CD14-positive monocyte (primary cell): ENCODE measurements around the gene PLEKHA7. TPM values are rescaled to one million over a fixed set of nuclear protein-coding genes. Genes with fewer than 3 reads are reported as not detected.

Experiments
- DNase-seq, 3 donors: peaks; one replicate each; pipeline ENCODE4 v3.0.0-alpha.2; 2011 to 2022
- H2AFZ ChIP-seq: 2 replicates; pipeline ENCODE4 v1.6.0; 2012; ENCODE audit warnings: mild to moderate bottlenecking, low read depth, low read length, inconsistent platforms; ENCODE audit not compliant: insufficient read depth, poor library complexity, severe bottlenecking
- H3K27ac ChIP-seq, 2 donors: 1 replicate in 1 of 2; 2 replicates in 1 of 2; pipeline ENCODE4 v1.5.1; 2012 to 2013; ENCODE audit warnings: low read length in 2 of 2, control low read depth in 1 of 2, inconsistent platforms in 1 of 2, low read depth in 1 of 2, mild to moderate bottlenecking in 1 of 2
- H3K27me3 ChIP-seq, 2 donors: one replicate each; pipeline versions ENCODE4 v1.6.0 to v1.6.1; 2011 to 2013; ENCODE audit warnings: low read length in 2 of 2; ENCODE audit not compliant: control insufficient read depth in 2 of 2, insufficient read depth in 2 of 2
- H3K36me3 ChIP-seq, 2 donors: replicated peaks in 1 of 2; 1 replicate in 1 of 2; 2 replicates in 1 of 2; pipeline versions ENCODE4 v1.5.1 to v1.6.1; 2012 to 2013; ENCODE audit warnings: low read length in 2 of 2, control low read depth in 1 of 2, inconsistent platforms in 1 of 2, mild to moderate bottlenecking in 1 of 2; ENCODE audit not compliant: insufficient read depth in 2 of 2, control insufficient read depth in 1 of 2
- H3K4me1 ChIP-seq, 2 donors: 1 replicate in 1 of 2; 2 replicates in 1 of 2; pipeline versions ENCODE4 v1.5.1 to v1.6.1; 2012 to 2013; ENCODE audit warnings: low read length in 2 of 2, control low read depth in 1 of 2, inconsistent platforms in 1 of 2, mild to moderate bottlenecking in 1 of 2, moderate library complexity in 1 of 2; ENCODE audit not compliant: insufficient read depth in 2 of 2, control insufficient read depth in 1 of 2
- H3K4me2 ChIP-seq: replicated peaks from 2 replicates; pipeline ENCODE3; 2012; ENCODE audit warnings: low read length, moderate library complexity, mild to moderate bottlenecking; ENCODE audit not compliant: poor library complexity, severe bottlenecking; ENCODE audit errors: extremely low read depth
- H3K4me3 ChIP-seq, 3 experiments: fragments of 200-600 bp in 1 of 3; sonication (generic) in 1 of 3; replicated peaks in 1 of 3; 1 replicate in 2 of 3; 2 replicates in 1 of 3; pipeline ENCODE4 v1.5.1; 2011 to 2013; ENCODE audit warnings: low read length in 3 of 3, mild to moderate bottlenecking in 3 of 3, control low read depth in 2 of 3, low read depth in 2 of 3, inconsistent platforms in 1 of 3, moderate library complexity in 1 of 3
- H3K79me2 ChIP-seq: 2 replicates; pipeline ENCODE4 v1.6.0; 2012; ENCODE audit warnings: mild to moderate bottlenecking, control low read depth, inconsistent platforms, low read length, moderate library complexity; ENCODE audit not compliant: insufficient read depth
- H3K9ac ChIP-seq: 2 replicates; pipeline ENCODE4 v1.6.0; 2017; ENCODE audit warnings: low read length, mild to moderate bottlenecking; ENCODE audit not compliant: insufficient read depth, poor library complexity, severe bottlenecking
- H3K9me3 ChIP-seq, 2 donors: replicated peaks in 1 of 2; 1 replicate in 1 of 2; 2 replicates in 1 of 2; pipeline versions ENCODE4 v1.5.1 to v1.6.1; 2012 to 2013; ENCODE audit warnings: low read length in 2 of 2, control low read depth in 1 of 2; ENCODE audit not compliant: control insufficient read depth in 1 of 2, insufficient read depth in 1 of 2
- H4K20me1 ChIP-seq: 2 replicates; pipeline ENCODE4 v1.6.0; 2012; ENCODE audit warnings: mild to moderate bottlenecking, low read length, control low read depth, moderate library complexity; ENCODE audit not compliant: insufficient read depth
- H3K27ac Mint-ChIP-seq, 7 donors: one replicate each; pipeline ENCODE4 v1.8.0; 2020; ENCODE audit warnings: mild to moderate bottlenecking in 7 of 7, mixed read lengths in 7 of 7, moderate library complexity in 6 of 7, inconsistent platforms in 2 of 7
- H3K27me3 Mint-ChIP-seq, 3 donors: one replicate each; pipeline ENCODE4 v1.8.0; 2021 to 2022; ENCODE audit warnings: low read depth in 3 of 3, mild to moderate bottlenecking in 3 of 3, mixed read lengths in 3 of 3, moderate library complexity in 3 of 3, inconsistent platforms in 1 of 3
- H3K36me3 Mint-ChIP-seq, 2 donors: one replicate each; pipeline ENCODE4 v1.8.0; 2020; ENCODE audit warnings: mixed read lengths in 2 of 2, inconsistent platforms in 1 of 2, mild to moderate bottlenecking in 1 of 2
- H3K4me1 Mint-ChIP-seq: one replicate; pipeline ENCODE4 v1.8.0; 2020; ENCODE audit warnings: mild to moderate bottlenecking, mixed read lengths
- H3K4me3 Mint-ChIP-seq, 2 donors: one replicate each; pipeline ENCODE4 v1.8.0; 2020; ENCODE audit warnings: mild to moderate bottlenecking in 2 of 2, mixed read lengths in 2 of 2, moderate library complexity in 1 of 2
- H3K9me3 Mint-ChIP-seq, 7 donors: one replicate each; pipeline ENCODE4 v1.8.0; 2020 to 2022; ENCODE audit warnings: mixed read lengths in 7 of 7, mild to moderate bottlenecking in 6 of 7, moderate library complexity in 6 of 7, inconsistent platforms in 2 of 7
- CTCF ChIP-seq: fragments of 200-600 bp; IDR thresholded peaks from one replicate; pipeline ENCODE4 v1.8.0; 2022; ENCODE audit warnings: antibody characterized with exemption, mild to moderate bottlenecking
- WGBS: methylation state at CpG from one replicate; pipeline ENCODE4 v1.1.5; 2013; ENCODE audit warnings: missing lambda C conversion rate; ENCODE audit not compliant: insufficient coverage; 5-methylcytosine and 5-hydroxymethylcytosine counted together
- intact Hi-C, 2 donors: fragments of 100-400 bp; cut with micrococcal nuclease; formaldehyde crosslinking; loops; one replicate each; pipeline versions ENCODE4 v1.15.0 to v1.15.1; 2023
- polyA plus RNA-seq, 3 donors: library from polyadenylated mRNA; depleted of rRNA in 1 of 3; unstranded in 2 of 3; stranded (reverse) in 1 of 3; fragments of 300-500 nt in 2 of 3; fragments of >200 nt in 1 of 3; fragmentation: Illumina TruSeq in 2 of 3; gene quantifications; 1 replicate in 2 of 3; 2 replicates in 1 of 3; pipeline ENCODE4 v1.2.3, GENCODE V29; 2012 to 2021

Gene PLEKHA7
- polyA plus RNA-seq, 3 donors, result 0.05 to 0.92 (median 0.22) TPM

DNA sequence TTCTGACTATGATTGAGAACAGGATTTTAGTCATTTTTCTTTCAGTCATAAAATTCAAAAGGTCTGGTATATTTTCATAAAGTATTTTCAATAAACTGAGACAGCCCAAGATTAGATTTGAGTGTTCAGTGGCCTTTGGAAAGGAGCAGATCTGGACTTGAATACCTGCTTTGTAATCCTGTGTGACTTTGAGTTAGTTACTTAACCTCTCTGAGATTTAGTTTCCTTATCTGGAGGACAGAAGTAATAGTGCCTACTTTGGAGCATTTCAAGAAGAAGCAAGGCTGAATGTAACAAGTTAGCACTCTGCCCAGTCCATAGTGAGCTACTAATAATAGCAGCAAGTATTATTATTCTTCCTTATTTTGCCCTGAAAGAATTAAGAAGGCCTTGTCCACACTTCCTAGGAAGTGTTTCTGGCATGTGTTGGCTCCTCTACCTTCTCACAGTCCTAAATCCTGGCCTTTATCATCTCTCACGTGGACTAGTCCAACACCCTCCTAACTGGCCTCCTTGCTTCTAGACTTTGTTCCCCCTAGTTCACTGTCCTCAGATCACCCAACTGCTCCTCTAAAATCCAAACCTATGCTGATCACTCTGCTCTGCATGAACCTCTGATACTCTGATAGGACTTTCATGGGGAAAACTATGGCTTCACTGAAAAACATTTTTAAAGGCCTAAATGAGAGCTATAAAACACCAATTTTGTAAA is 115.8 kb downstream of the PLEKHA7 start:
- Mint-ChIP-seq H3K4me3 (no peak overlapping the region), H3K36me3 (no peaks in the 10 kb centered on the region), H3K27ac (no peak overlapping the region), H3K27me3 (peaks cover 0 to 1% (median 0%) of the 10 kb centered on the region in 3 donors), H3K4me1 (peaks cover 21% of the 10 kb centered on the region), H3K9me3 (peaks cover 0 to under 1% (median 0%) of the 10 kb centered on the region in 7 donors)
- no peak for TF ChIP-seq CTCF
- H3K9me3 ChIP-seq, result no peaks in the 10 kb centered on the region
- WGBS, result 100% methylated on average over 1 of the region's 1 CpG
- H3K27me3 ChIP-seq, result no peaks in the 10 kb centered on the region
- H3K27ac ChIP-seq, result no peak overlapping the region
- H3K4me2 ChIP-seq, result no peak overlapping the region
- no peak overlapping the region for H3K4me3 ChIP-seq
- no peaks in the 10 kb centered on the region for H3K36me3 ChIP-seq
- DNase-seq, result no peak
- H3K9ac ChIP-seq, result no peak overlapping the region
- no peaks in the 10 kb centered on the region for H4K20me1 ChIP-seq
- peaks cover 5 to 8% of the 10 kb centered on the region in 2 donors for H3K4me1 ChIP-seq
- H2AFZ ChIP-seq, result no peak overlapping the region
- intact Hi-C loops, result no loop called here
- H3K79me2 ChIP-seq, result no peaks in the 10 kb centered on the region

GRCh38 chr11:16897470-16898061 is 116.6 kb downstream of the PLEKHA7 start:
- Histone ChIP-seq H3K9ac (no peak overlapping the region), H3K27ac (no peak overlapping the region), H3K36me3 (no peaks in the 10 kb centered on the region), H3K4me1 (peaks cover 5 to 8% of the 10 kb centered on the region in 2 donors), H3K4me2 (no peak overlapping the region), H2AFZ (peak overlapping the region; percentile 35), H3K9me3 (no peaks in the 10 kb centered on the region), H3K27me3 (no peaks in the 10 kb centered on the region), H4K20me1 (no peaks in the 10 kb centered on the region), H3K79me2 (no peaks in the 10 kb centered on the region), H3K4me3 (no peak overlapping the region)
- TF ChIP-seq CTCF, result no peak
- Mint-ChIP-seq H3K9me3 (peaks cover 0 to 1% (median 0%) of the 10 kb centered on the region in 7 donors), H3K36me3 (no peaks in the 10 kb centered on the region), H3K27me3 (peaks cover 0 to 1% (median 0%) of the 10 kb centered on the region in 3 donors), H3K27ac (peak overlapping the region in 1 of 7 donors; percentile 18), H3K4me1 (peaks cover 13% of the 10 kb centered on the region), H3K4me3 (no peak overlapping the region)
- DNase-seq, result peak in 1 of 3 donors; percentile 1
- intact Hi-C loops, result no loop called here
- WGBS, result 83% methylated on average over 1 of the region's 7 CpGs
